ENCODE measurements around the gene PDCD2L. TPM values are rescaled to one million over a fixed set of nuclear protein-coding genes. Genes with fewer than 3 reads are reported as not detected.

The PDCD2L gene
- total RNA-seq, 2 donors from 2014 or later = 15.5 to 16.2 TPM

GRCh38 chr19:34474233-34474989 is 70.2 kb downstream of the PDCD2L start:
- H3K27me3 ChIP-seq (replicated peaks; ENCODE audit: insufficient read depth) = no peaks in the 10 kb centered on the region
- no peak for TF ChIP-seq POLR2A (IDR thresholded peaks at IDR 0.05)
- TF ChIP-seq POLR2AphosphoS5 (IDR thresholded peaks at IDR 0.05) = no peak
- no peak for TF ChIP-seq CTCF (IDR thresholded peaks at IDR 0.05)
- no peak overlapping the region for H3K27ac ChIP-seq
- no peak overlapping the region for H3K4me3 ChIP-seq
- H3K4me1 ChIP-seq (replicated peaks) = no peaks in the 10 kb centered on the region
- no peak for DNase-seq (ENCODE audit: low spot score)
- no peaks in the 10 kb centered on the region for H3K9me3 ChIP-seq
- intact Hi-C loops (cut with DNase I) = no loop called here
- H3K36me3 ChIP-seq = no peaks in the 10 kb centered on the region
- WGBS = 77% methylated on average over 4 of the region's 4 CpGs

GRCh38 chr19:34475026-34475974 is 71.1 kb downstream of the PDCD2L start:
- H3K4me3 ChIP-seq = no peak overlapping the region
- H3K4me1 ChIP-seq (replicated peaks) = no peaks in the 10 kb centered on the region
- DNase-seq (ENCODE audit: low spot score) = no peak
- no peaks in the 10 kb centered on the region for H3K9me3 ChIP-seq
- 57% methylated on average over 9 of the region's 9 CpGs for WGBS
- TF ChIP-seq POLR2A (IDR thresholded peaks at IDR 0.05) (no peak), POLR2AphosphoS5 (IDR thresholded peaks at IDR 0.05) (no peak), CTCF (IDR thresholded peaks at IDR 0.05) (no peak)
- no peaks in the 10 kb centered on the region for H3K36me3 ChIP-seq
- no peaks in the 10 kb centered on the region for H3K27me3 ChIP-seq (replicated peaks; ENCODE audit: insufficient read depth)
- no peak overlapping the region for H3K27ac ChIP-seq
- intact Hi-C loops (cut with DNase I) = no loop called here

Other genes with a start within 250 kb of the PDCD2L start
- gene LSM14A, start 231.9 kb upstream of the PDCD2L start, total RNA-seq = 100 to 1,000 TPM; 145 to 189 TPM
- gene GARRE1, start 149.8 kb upstream of the PDCD2L start, total RNA-seq = 10 to 100 TPM; 17.9 to 29.5 TPM
- gene GPI, start 39.2 kb upstream of the PDCD2L start, total RNA-seq = 100 to 1,000 TPM; 106 to 188 TPM
- gene UBA2, start 24.0 kb downstream of the PDCD2L start, total RNA-seq = 100 to 1,000 TPM in 1 of 2 donors, 10 to 100 TPM in 1; 69.1 to 115 TPM
- gene WTIP, start 77.4 kb downstream of the PDCD2L start, total RNA-seq = 10 to 100 TPM; 22.9 to 40.8 TPM